ENCODE measurements around the gene TAL1. TPM values are rescaled to one million over a fixed set of nuclear protein-coding genes. Genes with fewer than 3 reads are reported as not detected.

Gene TAL1
- total RNA-seq, 4 donors from 2014 or later, result 3.4 to 20.5 (median 4.6) TPM

GRCh38 chr1:47191940-47192457, 40.0 kb downstream of the TAL1 start:
- TF ChIP-seq, protein P1, sequence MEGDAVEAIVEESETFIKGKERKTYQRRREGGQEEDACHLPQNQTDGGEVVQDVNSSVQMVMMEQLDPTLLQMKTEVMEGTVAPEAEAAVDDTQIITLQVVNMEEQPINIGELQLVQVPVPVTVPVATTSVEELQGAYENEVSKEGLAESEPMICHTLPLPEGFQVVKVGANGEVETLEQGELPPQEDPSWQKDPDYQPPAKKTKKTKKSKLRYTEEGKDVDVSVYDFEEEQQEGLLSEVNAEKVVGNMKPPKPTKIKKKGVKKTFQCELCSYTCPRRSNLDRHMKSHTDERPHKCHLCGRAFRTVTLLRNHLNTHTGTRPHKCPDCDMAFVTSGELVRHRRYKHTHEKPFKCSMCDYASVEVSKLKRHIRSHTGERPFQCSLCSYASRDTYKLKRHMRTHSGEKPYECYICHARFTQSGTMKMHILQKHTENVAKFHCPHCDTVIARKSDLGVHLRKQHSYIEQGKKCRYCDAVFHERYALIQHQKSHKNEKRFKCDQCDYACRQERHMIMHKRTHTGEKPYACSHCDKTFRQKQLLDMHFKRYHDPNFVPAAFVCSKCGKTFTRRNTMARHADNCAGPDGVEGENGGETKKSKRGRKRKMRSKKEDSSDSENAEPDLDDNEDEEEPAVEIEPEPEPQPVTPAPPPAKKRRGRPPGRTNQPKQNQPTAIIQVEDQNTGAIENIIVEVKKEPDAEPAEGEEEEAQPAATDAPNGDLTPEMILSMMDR (IDR thresholded peaks at IDR 0.05; ENCODE audit: low read depth), result no peak

DNA sequence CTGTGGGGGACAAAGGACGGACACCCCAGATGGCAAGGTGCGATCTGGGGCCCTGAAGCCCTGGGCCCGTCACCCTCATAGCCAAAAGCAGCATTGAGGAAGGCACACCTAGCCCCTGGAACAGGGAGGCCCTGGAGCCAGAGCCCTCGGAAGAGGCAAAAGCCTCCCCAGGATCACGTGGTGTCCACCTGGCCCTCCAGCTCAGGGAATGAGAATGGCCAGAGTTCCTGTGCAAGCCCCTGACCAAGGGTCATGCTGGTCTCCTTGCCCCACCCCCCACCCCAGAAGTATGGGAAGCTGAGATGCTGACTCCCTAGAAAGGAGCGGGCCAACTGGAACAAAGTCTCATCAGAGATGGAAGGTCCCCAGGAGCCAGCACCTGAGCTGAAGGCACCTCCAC, 41.2 kb downstream of the TAL1 start:
- TF ChIP-seq, protein P1 (IDR thresholded peaks at IDR 0.05; ENCODE audit: low read depth), result no peak

- TF ChIP-seq, protein P1 (IDR thresholded peaks at IDR 0.05; ENCODE audit: low read depth), result no peak
These were observed 41.5 kb downstream of the TAL1 start for GRCh38 chr1:47190509-47190855.

DNA sequence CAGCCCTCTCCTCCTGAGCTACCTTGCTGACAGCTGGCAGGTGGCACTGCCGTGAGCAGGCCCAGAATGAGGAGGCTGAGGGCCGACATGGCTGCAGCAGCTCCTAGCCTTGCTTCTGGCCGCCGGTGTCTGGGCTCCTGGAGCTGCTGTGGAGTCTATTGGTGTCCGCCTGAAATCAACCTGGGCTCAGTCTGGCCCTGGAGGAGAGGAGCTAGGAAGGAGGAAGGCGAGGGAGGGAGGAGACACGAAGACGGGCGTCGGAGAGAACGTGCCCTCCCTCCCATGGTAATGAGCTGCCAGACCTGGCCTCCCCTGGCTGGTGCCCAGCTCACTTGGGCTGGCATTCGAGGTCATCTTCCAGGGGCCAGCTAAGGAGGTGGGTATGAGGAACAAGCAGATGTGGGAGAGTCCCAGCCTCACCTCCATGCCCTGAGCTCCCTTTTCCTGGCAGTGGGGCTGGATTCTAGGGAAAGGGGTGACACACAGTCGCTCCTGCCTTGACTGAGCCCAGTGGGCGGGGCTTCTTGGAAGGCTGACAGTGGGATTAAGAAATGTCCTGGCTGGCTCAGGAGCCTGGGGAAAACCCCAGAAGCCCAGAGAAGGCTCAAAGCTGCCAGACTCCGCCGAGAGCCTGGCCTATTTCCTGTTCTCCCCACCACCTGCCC, 42.0 kb downstream of the TAL1 start, which contains the start of gene PDZK1IP1:
TSS of gene PDZK1IP1 (minus strand) at position 193 of the 665 bp plus-strand sequence. CDS start at position 89, 104 bp downstream.
- TF ChIP-seq, protein P1 (IDR thresholded peaks at IDR 0.05; ENCODE audit: low read depth), result no peak

- TF ChIP-seq, protein P1 (IDR thresholded peaks at IDR 0.05; ENCODE audit: low read depth), result no peak
These were observed 42.9 kb downstream of the TAL1 start for GRCh38 chr1:47188791-47189785.

- TF ChIP-seq, protein P1 (IDR thresholded peaks at IDR 0.05; ENCODE audit: low read depth), result no peak
These were observed 44.1 kb downstream of the TAL1 start for GRCh38 chr1:47187926-47188250.

Measured in subcutaneous adipose tissue (tissue), 4 donors.